ENCODE data around the gene RET.

DNA sequence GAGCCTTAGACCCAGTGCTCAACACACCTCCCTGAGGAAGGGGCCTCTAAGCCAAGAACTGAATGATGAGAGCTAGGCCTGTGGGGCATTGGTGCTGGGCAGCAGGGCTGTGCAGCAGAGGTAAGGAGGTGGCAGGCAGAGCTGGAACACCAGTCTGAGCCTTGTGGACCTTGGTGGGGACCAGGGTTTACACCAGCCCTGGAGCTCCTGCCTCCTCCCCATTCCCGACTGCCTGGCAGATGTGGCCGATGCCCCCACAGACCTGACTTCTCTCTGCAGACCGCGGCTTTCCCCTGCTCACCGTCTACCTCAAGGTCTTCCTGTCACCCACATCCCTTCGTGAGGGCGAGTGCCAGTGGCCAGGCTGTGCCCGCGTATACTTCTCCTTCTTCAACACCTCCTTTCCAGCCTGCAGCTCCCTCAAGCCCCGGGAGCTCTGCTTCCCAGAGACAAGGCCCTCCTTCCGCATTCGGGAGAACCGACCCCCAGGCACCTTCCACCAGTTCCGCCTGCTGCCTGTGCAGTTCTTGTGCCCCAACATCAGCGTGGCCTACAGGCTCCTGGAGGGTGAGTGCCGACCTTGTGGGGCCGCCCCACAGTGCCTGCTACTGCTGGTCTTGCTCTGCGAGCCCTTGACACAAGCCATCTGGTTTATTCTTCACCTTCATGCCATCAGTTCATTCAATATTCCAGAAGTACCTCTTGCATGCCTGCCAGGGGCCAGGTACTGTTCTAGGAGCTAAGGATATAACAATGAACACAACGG lies 25.4 kb downstream of the RET start:
- no peak for TF ChIP-seq EZH2 (conservative IDR thresholded peaks at IDR 0.05; ENCODE audit: low read depth, low read length)
- TF ChIP-seq EP300 (IDR thresholded peaks at IDR 0.05; ENCODE audit: low read depth in 2 of 2, low read length in 2 of 2), result no peak
- no peak for TF ChIP-seq EP300 (CRISPR knock-in tag; IDR thresholded peaks at IDR 0.05; ENCODE audit: borderline replicate concordance)
- TF ChIP-seq POLR2AphosphoS5 (IDR thresholded peaks at IDR 0.05; ENCODE audit: low read depth, low read length), result no peak
- TF ChIP-seq ZNF749 (CRISPR knock-in tag; IDR thresholded peaks at IDR 0.05; ENCODE audit: borderline replicate concordance), result no peak
- TF ChIP-seq, protein P1, sequence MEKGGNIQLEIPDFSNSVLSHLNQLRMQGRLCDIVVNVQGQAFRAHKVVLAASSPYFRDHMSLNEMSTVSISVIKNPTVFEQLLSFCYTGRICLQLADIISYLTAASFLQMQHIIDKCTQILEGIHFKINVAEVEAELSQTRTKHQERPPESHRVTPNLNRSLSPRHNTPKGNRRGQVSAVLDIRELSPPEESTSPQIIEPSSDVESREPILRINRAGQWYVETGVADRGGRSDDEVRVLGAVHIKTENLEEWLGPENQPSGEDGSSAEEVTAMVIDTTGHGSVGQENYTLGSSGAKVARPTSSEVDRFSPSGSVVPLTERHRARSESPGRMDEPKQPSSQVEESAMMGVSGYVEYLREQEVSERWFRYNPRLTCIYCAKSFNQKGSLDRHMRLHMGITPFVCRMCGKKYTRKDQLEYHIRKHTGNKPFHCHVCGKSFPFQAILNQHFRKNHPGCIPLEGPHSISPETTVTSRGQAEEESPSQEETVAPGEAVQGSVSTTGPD (CRISPR knock-in tag; IDR thresholded peaks at IDR 0.05), result no peak
- no peak for TF ChIP-seq ARID2 (CRISPR knock-in tag; IDR thresholded peaks at IDR 0.05; ENCODE audit: borderline replicate concordance)
- TF ChIP-seq, protein P2, sequence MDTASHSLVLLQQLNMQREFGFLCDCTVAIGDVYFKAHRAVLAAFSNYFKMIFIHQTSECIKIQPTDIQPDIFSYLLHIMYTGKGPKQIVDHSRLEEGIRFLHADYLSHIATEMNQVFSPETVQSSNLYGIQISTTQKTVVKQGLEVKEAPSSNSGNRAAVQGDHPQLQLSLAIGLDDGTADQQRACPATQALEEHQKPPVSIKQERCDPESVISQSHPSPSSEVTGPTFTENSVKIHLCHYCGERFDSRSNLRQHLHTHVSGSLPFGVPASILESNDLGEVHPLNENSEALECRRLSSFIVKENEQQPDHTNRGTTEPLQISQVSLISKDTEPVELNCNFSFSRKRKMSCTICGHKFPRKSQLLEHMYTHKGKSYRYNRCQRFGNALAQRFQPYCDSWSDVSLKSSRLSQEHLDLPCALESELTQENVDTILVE (CRISPR knock-in tag; IDR thresholded peaks at IDR 0.05), result no peak
- TF ChIP-seq, protein P3, sequence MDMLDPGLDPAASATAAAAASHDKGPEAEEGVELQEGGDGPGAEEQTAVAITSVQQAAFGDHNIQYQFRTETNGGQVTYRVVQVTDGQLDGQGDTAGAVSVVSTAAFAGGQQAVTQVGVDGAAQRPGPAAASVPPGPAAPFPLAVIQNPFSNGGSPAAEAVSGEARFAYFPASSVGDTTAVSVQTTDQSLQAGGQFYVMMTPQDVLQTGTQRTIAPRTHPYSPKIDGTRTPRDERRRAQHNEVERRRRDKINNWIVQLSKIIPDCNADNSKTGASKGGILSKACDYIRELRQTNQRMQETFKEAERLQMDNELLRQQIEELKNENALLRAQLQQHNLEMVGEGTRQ (IDR thresholded peaks at IDR 0.05; ENCODE audit: low read depth, low read length), result no peak
- TF ChIP-seq, protein P3 (CRISPR knock-in tag; IDR thresholded peaks at IDR 0.05; ENCODE audit: borderline replicate concordance), result no peak
- TF ChIP-seq ZKSCAN1 (IDR thresholded peaks at IDR 0.05; ENCODE audit: low read length), result no peak
- TF ChIP-seq POLR2A (IDR thresholded peaks at IDR 0.05; ENCODE audit: insufficient read depth in 1 of 2, low read depth in 2 of 2, low read length in 2 of 2), result no peak
- TF ChIP-seq ZFYVE20 (CRISPR knock-in tag; IDR thresholded peaks at IDR 0.05; ENCODE audit: borderline replicate concordance, low read depth), result no peak
- TF ChIP-seq ZNF44 (CRISPR knock-in tag; IDR thresholded peaks at IDR 0.05), result no peak
- TF ChIP-seq ZNF138 (CRISPR knock-in tag; IDR thresholded peaks at IDR 0.05; ENCODE audit: low read depth), result no peak

All from HepG2 (cell line).